ENCODE measurements around the gene MAML2. TPM values are rescaled to one million over a fixed set of nuclear protein-coding genes. Genes with fewer than 3 reads are reported as not detected.

MAML2 gene
- total and polyA plus RNA-seq, 2 of the 13 experiments (the other 11 are each of a cell fraction or from before 2014, with no cell fraction given) = 2.3 to 25.9 TPM

- no peaks in the 10 kb centered on the region for H4K20me1 ChIP-seq (ENCODE audit: insufficient read depth, low read length)
- no peak overlapping the region for H3K4me2 ChIP-seq (ENCODE audit: low read depth, low read length)
- no peaks in the 10 kb centered on the region for H3K9me3 ChIP-seq (ENCODE audit: low read length)
- no peak overlapping the region for H2AFZ ChIP-seq (ENCODE audit: low read length)
- peaks cover 54% of the 10 kb centered on the region for H3K4me1 ChIP-seq (ENCODE audit: insufficient read depth, low read length)
- no peak for DNase-seq (ENCODE audit: low spot score)
- CTCF ChIA-PET (ENCODE audit: low intra/inter-chr PET ratio, low total read pairs) = no interaction called here
- no peak for FAIRE-seq
- TF ChIP-seq ZNF547 (CRISPR knock-in tag; IDR thresholded peaks at IDR 0.05) (no peak), KLF6 (CRISPR knock-in tag; IDR thresholded peaks at IDR 0.05) (no peak), TARDBP (CRISPR knock-in tag; IDR thresholded peaks at IDR 0.05) (no peak), KMT2A (CRISPR knock-in tag; IDR thresholded peaks at IDR 0.05) (no peak), ZBTB14 (CRISPR knock-in tag; IDR thresholded peaks at IDR 0.05) (no peak), ZFP36L2 (CRISPR knock-in tag; IDR thresholded peaks at IDR 0.05) (no peak), ZNF720 (CRISPR knock-in tag; IDR thresholded peaks at IDR 0.05) (no peak), DPF2 (CRISPR knock-in tag; IDR thresholded peaks at IDR 0.05; ENCODE audit: borderline replicate concordance, low read depth) (no peak), ZNF331 (CRISPR knock-in tag; IDR thresholded peaks at IDR 0.05) (no peak), GABPA (IDR thresholded peaks at IDR 0.05; ENCODE audit: low read depth, low read length) (no peak), GABPA (CRISPR knock-in tag; IDR thresholded peaks at IDR 0.05; ENCODE audit: low read depth) (no peak), ZNF136 (CRISPR knock-in tag; IDR thresholded peaks at IDR 0.05; ENCODE audit: low read depth) (no peak), ZNF350 (CRISPR knock-in tag; IDR thresholded peaks at IDR 0.05; ENCODE audit: borderline replicate concordance, low read depth) (no peak), HIVEP1 (CRISPR knock-in tag; IDR thresholded peaks at IDR 0.05) (no peak), PTBP1 (IDR thresholded peaks at IDR 0.05; ENCODE audit: low read depth, low read length, poor library complexity, severe bottlenecking) (no peak), ZNF343 (CRISPR knock-in tag; IDR thresholded peaks at IDR 0.05) (no peak), ZNF503 (CRISPR knock-in tag; IDR thresholded peaks at IDR 0.05) (no peak), MTF2 (CRISPR knock-in tag; IDR thresholded peaks at IDR 0.05; ENCODE audit: borderline replicate concordance) (no peak)
- TF ChIP-seq, protein P1, sequence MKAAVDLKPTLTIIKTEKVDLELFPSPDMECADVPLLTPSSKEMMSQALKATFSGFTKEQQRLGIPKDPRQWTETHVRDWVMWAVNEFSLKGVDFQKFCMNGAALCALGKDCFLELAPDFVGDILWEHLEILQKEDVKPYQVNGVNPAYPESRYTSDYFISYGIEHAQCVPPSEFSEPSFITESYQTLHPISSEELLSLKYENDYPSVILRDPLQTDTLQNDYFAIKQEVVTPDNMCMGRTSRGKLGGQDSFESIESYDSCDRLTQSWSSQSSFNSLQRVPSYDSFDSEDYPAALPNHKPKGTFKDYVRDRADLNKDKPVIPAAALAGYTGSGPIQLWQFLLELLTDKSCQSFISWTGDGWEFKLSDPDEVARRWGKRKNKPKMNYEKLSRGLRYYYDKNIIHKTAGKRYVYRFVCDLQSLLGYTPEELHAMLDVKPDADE (CRISPR knock-in tag; IDR thresholded peaks at IDR 0.05) = no peak
- TF ChIP-seq, protein P2, sequence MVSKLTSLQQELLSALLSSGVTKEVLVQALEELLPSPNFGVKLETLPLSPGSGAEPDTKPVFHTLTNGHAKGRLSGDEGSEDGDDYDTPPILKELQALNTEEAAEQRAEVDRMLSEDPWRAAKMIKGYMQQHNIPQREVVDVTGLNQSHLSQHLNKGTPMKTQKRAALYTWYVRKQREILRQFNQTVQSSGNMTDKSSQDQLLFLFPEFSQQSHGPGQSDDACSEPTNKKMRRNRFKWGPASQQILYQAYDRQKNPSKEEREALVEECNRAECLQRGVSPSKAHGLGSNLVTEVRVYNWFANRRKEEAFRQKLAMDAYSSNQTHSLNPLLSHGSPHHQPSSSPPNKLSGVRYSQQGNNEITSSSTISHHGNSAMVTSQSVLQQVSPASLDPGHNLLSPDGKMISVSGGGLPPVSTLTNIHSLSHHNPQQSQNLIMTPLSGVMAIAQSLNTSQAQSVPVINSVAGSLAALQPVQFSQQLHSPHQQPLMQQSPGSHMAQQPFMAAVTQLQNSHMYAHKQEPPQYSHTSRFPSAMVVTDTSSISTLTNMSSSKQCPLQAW (CRISPR knock-in tag; IDR thresholded peaks at IDR 0.05) = no peak
- no peak for ATAC-seq
- no peak overlapping the region for H3K27ac ChIP-seq (ENCODE audit: extremely low read length, insufficient read depth, low read length)
- H3K4me3 ChIP-seq (replicated peaks in 1 of 3; ENCODE audit: insufficient read depth in 1 of 3, low read depth in 2 of 3, low read length in 3 of 3) = no peak overlapping the region
- no peaks in the 10 kb centered on the region for H3K27me3 ChIP-seq (ENCODE audit: control insufficient read depth in 1 of 2, insufficient read depth in 2 of 2, low read length in 2 of 2)
- in situ Hi-C loops (cut with HindIII; ENCODE audit: extremely low pct_ligation_motif_present, low pct_unique_long_range_greater_than_20kb) (no loop called here), intact Hi-C loops (cut with micrococcal nuclease; ENCODE audit: unreplicated experiment) (no loop called here)
- 100% methylated on average over 2 of the region's 2 CpGs for WGBS (ENCODE audit: low lambda C conversion rate)
- peaks cover 3 to 13% of the 10 kb centered on the region in 2 experiments; a peak in 4 of 5 replicates for H3K36me3 ChIP-seq (replicated peaks in 1 of 2; ENCODE audit: control insufficient read depth in 1 of 2, insufficient read depth in 2 of 2, low read length in 2 of 2)
- POLR2A ChIA-PET = interaction anchor here (1.0 kb wide), 1 partner anchor 279 kb away, joined by 3 read pairs; the partner anchor contains the start of gene MAML2
- H3K9ac ChIP-seq (ENCODE audit: insufficient read depth, low read depth, low read length) = no peak overlapping the region
- BruUV-seq (replicated peaks) = no TSS peak
- peaks cover 3% of the 10 kb centered on the region for H3K79me2 ChIP-seq (ENCODE audit: insufficient read depth, low read length)
These were observed 279.1 kb downstream of the MAML2 start for GRCh38 chr11:96063886-96064285.
